ENCODE data around the gene SLCO1A2.

GRCh38 chr12:21300632-21301031, 34.1 kb downstream of the SLCO1A2 start:
- TF ChIP-seq ZFP41 (tag by site-specific recombination; IDR thresholded peaks at IDR 0.05; ENCODE audit: borderline replicate concordance) (no peak), KLF16 (tag by site-specific recombination; IDR thresholded peaks at IDR 0.05) (no peak), CTCF (tag by site-specific recombination; IDR thresholded peaks at IDR 0.05) (no peak), ELK4 (IDR thresholded peaks at IDR 0.05; ENCODE audit: borderline replicate concordance, low read depth, low read length) (no peak), ZBTB48 (tag by site-specific recombination; IDR thresholded peaks at IDR 0.05) (no peak), ZNF19 (tag by site-specific recombination; IDR thresholded peaks at IDR 0.05; ENCODE audit: low read depth) (no peak), ZNF10 (tag by site-specific recombination; IDR thresholded peaks at IDR 0.05) (no peak), ZNF362 (tag by site-specific recombination; IDR thresholded peaks at IDR 0.05) (no peak), ZNF837 (tag by site-specific recombination; IDR thresholded peaks at IDR 0.05) (no peak), ZNF140 (tag by site-specific recombination; IDR thresholded peaks at IDR 0.05) (no peak)

Data from HEK293 (cell line).